ENCODE results near the gene WDFY4.
"Not testable (repeated sequence)": the region's sequence is repeated elsewhere in the genome, so short reads cannot be mapped to it uniquely, and the experiment has no call there.

Gene WDFY4, protein sequence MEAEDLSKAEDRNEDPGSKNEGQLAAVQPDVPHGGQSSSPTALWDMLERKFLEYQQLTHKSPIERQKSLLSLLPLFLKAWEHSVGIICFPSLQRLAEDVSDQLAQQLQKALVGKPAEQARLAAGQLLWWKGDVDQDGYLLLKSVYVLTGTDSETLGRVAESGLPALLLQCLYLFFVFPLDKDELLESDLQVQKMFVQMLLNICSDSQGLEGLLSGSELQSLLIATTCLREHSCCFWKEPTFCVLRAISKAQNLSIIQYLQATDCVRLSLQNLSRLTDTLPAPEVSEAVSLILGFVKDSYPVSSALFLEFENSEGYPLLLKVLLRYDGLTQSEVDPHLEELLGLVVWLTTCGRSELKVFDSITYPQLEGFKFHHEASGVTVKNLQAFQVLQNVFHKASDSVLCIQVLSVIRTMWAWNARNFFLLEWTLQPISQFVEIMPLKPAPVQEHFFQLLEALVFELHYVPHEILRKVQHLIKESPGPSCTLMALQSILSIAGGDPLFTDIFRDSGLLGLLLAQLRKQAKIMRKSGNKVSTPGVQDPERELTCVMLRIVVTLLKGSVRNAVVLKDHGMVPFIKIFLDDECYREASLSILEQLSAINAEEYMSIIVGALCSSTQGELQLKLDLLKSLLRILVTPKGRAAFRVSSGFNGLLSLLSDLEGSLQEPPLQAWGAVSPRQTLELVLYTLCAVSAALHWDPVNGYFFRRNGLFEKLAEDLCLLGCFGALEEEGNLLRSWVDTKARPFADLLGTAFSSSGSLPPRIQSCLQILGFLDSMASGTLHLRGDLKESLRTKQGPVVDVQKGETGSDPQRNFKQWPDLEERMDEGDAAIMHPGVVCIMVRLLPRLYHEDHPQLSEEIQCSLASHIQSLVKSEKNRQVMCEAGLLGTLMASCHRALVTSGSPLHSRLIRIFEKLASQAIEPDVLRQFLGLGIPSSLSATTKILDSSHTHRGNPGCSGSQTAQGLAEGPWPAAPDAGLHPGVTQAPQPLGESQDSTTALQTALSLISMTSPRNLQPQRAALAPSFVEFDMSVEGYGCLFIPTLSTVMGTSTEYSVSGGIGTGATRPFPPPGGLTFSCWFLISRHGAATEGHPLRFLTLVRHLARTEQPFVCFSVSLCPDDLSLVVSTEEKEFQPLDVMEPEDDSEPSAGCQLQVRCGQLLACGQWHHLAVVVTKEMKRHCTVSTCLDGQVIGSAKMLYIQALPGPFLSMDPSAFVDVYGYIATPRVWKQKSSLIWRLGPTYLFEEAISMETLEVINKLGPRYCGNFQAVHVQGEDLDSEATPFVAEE (N-terminal part only)

DNA sequence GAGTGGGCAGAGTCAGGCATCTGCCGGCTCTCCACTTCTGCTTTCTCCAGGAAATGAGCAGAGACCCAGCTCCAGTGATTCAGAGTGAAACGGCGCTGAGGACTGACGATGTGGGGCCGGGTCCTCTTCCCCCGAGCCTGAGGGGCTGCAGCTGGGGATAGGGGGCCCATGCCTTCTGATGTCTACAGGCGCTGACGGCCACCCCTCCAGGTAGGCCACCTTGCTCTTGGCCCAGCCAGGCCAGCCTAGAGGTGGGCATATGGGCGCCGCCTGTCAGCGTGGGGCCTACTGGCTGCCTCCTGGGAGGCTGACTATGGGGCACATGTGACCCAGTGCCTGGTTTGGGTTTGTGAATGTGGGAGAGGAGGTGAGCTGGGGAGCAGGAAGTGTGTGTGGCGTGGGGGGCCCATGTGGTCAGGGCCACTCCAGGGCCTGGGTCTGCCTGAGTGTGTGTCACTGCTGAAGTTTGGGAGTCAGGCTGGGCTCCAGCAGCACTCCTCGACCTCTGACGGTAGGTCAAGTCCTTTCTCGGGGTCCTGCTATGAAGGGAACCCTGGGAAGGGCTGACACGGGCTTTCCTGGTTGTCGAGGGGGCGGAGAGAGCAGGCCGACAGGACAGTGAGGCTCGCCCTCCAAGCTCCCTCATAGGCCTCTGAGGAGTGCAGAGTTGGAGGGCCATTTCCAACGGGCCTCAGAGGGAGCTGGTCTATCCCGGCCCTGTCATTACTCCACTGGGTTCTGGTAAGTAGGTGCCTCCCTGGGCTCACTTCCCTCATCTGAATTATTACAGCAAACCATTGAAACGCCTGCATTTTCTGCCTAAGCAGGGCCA is at the start of gene WDFY4:
Gene WDFY4, plus strand, starts transcription at position 82 of the 832 bp plus-strand sequence. CDS start 24,860 bp downstream, outside the sequence.
- DNase-seq: no peak

GRCh38 chr10:48634984-48635557 is 49.6 kb upstream of the WDFY4 start:
- DNase-seq: no peak

DNA sequence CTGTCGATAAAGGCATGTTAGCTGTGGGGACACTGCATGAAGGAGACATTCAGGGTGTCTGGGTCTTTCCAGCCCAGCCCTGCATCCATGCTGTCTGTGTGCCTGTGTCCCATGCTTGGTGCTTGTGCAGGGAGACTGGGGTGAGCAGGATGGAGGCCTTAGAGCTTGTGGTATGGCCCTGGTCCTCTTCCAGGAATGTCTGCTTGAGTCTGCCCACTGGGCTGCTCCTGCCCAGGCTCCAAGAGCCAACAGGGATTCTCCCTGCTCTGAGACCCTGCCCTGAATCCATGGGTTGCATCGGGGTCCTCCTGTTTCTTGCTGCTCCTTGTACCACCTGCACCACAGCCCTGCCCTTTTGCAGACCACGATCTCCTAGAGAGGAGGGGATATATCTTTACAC is 48.4 kb upstream of the WDFY4 start:
- no peak for DNase-seq

DNA sequence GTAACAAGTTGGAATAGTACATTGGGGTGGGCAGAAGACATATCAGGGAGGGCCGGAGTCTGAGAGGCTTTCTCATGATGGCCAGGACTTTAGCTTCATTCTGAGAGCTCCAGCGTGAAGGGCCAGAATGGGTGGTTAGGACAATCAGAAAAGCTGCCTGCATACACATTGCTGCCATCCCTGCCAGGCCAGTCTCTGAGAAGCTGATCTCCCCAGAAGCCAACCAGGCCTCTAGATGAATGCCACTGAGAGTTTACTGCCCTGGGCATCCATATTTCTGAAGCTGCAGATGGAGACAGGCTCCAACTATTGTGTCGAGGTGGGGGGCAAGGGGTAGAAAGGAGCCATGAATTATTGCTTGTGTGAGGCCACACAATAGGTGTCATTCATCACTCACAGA is 47.8 kb upstream of the WDFY4 start:
- DNase-seq: no peak

GRCh38 chr10:48638158-48638557 is 46.5 kb upstream of the WDFY4 start:
- DNase-seq: no peak

DNA sequence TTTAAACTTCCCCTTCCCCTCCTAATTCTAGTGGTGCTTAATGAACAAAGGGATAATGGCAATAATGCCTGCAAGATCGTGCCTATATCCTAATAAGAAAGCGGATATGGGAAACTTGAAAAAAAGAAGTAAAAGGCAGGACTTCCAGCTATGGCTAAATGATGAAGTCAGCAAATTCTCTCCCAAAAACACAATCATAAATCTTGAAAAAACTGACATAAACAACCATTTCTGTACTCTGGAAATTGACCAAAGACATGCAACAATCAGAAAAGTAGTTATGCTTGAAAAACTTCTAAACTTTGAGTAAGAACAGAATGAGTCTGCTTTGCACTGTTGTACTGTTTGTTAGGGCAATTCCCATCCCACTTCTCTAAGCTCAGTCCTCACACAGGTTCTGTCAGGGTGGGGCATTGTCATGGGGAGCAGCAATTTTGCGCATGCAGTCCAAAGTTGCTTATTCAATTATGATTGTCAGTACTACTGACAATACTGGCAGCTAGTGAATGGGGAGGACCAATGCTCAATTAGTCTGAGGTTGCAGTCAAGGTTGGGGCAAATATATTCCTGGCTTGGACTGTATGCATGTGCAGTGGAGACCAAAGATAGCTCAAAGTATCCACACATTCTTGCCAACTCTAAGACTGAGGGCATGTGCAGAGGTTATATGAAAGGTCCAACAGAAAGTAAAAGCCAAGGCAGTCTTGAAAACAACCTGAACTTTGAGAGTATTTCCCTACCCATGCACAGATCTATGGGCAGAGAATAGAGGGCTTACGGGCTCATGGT is 45.7 kb upstream of the WDFY4 start:
- no peak for DNase-seq

DNA sequence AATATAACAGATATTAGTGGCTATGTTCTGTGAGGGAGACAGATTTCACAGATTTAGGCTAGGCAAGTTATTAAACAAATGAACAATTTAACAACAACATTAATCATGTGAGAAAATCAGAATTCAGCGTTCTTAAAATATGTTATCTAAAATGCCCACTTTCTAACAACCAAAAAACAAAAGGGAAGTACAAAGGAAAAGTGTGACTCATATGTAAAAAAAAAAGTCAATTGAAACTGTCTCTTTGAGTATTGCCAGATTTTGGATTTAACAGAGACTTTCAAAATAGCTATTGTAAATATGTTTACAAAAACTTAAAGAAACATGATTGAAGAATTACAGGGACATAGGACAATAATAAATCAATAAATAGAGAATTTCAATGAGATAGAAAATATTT is 45.0 kb upstream of the WDFY4 start:
- no peak for DNase-seq

- DNase-seq: no peak
Measured at GRCh38 chr10:48640326-48640725, 44.3 kb upstream of the WDFY4 start.

DNA sequence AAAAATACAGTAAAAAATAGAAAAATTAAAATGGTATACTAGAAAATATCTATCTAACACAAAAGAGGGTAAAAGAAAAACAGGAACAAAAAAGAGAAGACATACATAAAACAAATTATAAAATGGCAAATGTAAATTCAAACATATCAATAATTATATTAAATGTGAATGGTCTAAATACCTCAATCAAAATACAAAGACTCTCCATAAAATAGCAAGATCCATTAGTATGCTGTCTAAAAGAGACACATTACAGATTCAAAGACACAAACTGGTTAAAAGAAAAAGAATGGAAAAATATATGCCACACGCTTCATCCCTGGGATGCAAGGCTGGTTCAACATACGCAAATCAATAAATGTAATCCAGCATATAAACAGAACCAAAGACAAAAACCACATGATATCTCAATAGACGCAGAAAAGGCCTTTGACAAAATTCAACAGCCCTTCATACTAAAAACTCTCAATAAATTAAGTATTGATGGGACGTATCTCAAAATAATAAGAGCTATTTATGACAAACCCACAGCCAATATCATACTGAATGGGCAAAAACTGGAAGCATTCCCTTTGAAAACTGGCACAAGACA is 43.5 kb upstream of the WDFY4 start:
- DNase-seq: not testable (repeated sequence)

DNA sequence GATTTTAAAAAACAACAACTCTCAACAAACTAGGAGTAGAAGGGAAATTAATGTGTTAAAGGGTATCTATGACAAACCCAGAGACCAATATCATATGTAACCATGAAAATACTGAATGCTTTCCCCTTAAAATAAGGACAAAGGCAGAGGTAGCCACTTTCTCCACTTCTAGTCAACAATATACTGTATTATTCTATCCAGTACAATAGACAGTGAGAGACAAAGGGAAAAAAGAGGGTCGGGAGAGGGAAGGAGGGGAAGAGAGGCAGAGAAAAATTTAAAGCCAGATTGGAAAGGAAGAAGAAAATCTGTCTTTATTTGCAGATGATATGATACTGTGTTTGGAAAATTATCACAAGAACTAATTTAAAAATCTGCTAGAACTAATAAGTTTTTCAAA is 39.1 kb upstream of the WDFY4 start:
- DNase-seq: no peak

DNA sequence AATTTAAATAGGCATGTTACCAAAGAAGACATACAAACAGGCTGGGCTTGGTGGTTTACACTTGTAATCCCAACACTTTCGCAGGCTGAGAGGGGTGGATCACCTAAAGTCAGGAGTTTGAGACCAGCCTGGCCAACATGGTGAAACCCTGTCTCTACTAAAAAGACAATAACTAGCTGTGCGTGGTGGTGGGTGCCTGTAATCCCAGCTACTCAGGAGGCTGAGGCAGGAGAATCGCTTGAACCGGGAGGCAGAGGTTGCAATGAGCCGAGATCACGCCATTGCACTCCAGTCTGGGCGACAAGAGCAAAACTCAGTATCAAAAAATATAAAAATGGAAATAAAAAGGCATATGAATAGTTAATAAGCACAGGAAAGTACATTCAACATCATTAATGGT is 37.6 kb upstream of the WDFY4 start:
- not testable (repeated sequence) for DNase-seq

- no peak for DNase-seq
Measured at GRCh38 chr10:48648172-48648942, 36.3 kb upstream of the WDFY4 start.

DNA sequence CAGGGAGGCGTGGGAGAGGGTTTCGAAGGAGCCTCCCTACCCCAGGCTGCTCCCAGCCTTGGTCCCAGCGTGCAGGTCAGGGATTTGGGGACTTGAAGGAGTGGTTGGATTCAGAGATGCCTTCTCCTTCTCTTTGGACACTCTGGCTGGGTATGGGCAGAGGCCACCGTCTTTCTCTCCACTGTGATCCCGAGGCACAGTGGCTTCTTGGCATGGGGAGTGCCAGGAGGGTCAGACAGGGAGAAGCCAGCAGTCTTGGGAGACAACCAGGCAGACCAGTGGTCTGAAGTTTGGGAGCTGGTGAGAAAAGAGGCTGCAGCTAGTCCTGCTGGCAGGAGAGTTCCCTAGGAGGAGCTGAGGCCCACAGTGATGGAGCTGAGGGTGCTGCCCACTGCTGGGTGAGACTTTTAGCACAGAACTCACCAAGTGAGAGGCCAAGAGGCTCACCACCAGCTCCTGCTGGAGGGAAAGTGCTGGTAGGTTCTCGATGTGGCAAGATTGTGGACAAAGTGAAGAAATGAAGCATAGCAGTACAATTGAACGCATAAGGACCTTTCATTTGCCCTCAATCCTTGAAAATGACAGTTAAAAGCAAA is 35.2 kb upstream of the WDFY4 start:
- no peak for DNase-seq

GRCh38 chr10:48651293-48651692 is 33.4 kb upstream of the WDFY4 start:
- DNase-seq: no peak

DNA sequence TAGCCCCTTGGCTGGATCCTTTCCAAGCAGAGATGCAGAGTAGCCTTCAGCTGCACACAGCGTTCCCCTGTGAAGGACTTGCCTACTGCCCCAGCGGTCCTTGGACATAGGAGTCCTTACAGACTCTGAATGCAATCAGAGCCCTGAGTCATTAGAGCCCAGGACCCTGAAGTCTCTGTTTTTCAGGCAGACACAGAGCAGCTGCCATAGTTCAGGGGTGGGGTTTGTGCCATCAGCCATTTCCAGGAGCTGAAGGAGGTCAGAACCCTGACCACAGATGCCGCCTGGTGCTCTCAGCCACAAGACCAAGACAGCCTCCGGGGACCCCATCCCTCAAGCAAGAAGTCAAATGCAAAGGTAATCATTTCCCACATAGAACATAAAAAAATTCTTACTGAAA is 32.8 kb upstream of the WDFY4 start:
- DNase-seq: no peak

- no peak for DNase-seq
Measured at GRCh38 chr10:48652344-48652743, 32.3 kb upstream of the WDFY4 start.

DNA sequence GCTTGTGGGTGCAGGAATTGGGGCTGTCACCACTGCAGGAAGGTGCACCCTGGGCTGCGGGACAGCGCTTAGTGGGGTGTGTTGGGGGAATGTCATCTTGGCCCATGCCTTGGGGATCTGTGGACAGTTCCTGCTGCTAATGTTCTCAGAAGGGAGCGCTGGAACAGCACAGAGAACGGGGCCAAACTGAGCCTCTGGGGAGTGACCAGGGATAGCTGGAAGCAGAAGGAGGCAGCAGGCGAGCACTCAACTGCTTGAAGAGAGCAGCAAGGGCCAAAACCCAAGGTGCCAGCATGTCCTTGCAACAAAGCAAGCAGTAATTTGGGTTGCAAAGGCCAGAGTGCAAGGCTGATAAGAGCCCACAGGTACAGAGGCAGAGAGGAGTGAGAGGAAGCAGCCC is 31.3 kb upstream of the WDFY4 start:
- DNase-seq: no peak

- no peak for DNase-seq
Measured at GRCh38 chr10:48653944-48654698, 30.6 kb upstream of the WDFY4 start.
